Fibroblast of skin of abdomen (primary cell): ENCODE measurements around the gene FGF14.
"Not testable (repeated sequence)": the region's sequence is repeated elsewhere in the genome, so short reads cannot be mapped to it uniquely, and the experiment has no call there.

ENCODE experiments used
- DNase-seq: peaks from one replicate; pipeline ENCODE4 v3.0.0-alpha.2; 2013

Gene FGF14

DNA sequence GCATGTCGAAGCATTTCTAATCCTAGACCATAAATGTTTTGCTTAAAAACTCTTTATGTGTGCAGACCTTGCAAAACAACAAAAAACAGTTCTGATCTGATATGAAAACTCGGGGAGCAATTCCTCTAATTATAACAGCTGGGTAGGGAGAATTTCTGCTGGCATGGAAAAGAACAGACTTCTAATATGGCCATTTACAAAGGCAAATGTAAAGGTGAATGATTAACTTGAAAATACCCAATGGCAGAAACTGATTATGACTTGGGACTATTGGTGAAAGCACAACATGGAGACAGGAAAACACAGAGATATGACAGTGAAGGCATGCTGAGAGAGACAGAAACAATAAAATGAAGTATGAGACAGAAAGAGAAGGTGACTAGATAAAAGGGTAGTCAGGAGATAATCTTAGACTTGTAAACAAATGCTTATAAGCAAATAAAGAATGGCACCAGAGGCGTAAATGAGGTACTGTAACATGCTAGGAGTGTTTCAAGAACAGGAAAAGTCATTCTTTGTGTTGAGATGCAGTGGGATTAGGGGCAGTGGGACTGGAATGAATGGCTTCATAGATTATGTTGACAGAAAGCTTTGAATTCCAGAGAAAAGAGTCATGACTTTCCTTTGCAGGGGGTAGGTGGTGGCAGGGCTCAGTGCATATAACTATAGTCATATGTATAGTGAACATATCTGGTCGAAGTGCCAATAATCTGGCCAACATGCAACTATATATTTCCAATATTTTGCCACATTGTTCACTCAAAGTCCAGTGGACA is 556.4 kb downstream of the FGF14 start:
- peak; percentile 68 for DNase-seq

DNA sequence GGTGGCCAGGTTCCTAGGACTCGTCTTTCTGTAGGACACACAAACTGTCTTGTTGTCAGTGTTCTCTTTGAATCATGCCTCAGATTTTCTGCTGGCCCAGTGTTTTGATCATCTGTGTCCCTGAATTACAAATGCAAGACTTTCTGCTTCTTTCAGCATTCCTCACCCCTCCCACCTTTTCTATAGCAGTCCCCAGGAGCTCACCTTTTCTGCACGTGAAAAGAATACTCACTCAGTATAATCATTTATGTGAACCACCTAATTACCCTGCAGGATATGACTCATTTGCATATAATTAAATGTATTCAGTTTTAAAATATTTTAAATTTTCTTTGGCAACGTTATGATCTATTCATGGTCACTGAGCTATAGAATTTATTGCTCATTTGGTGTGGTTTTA is 560.1 kb downstream of the FGF14 start:
- DNase-seq = no peak

DNA sequence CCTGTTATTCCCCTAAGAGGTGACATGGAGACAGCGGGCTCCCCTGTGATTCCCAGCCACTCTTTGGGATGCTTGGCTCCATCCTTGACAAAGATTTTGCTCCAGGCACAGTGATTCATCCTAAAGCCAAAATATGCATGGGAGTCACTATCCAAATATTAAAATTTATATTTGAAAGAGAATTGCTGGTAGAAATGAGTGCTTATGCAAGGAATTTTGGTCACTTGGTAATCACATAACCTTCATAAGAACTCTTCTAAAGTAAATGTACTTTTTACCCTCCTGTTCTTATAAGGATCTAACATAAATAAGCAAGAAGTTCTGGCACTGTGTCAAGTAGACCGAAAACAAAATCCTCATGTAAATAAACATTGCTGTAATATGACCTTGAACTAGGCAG is 563.5 kb downstream of the FGF14 start:
- peak; percentile 1 for DNase-seq

DNA sequence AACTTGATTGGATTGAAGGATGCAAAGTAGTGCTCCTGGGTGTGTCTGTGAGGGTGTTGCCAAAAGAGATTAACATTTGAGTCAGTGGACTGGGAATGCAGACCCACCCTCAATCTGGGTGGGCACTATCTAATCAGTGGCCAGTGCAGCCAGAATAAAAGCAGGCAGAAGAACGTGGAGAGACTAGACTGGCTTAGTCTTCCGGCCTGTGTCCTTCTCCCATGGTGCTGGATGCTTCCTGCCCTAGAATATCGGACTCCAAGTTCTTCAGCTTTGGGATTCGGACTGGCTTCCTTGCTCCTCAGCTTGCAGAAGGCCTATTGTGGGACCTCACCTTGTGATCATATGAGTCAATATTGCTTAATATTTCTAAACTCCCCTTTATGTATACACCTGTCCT is 564.1 kb downstream of the FGF14 start:
- DNase-seq = not testable (repeated sequence)

DNA sequence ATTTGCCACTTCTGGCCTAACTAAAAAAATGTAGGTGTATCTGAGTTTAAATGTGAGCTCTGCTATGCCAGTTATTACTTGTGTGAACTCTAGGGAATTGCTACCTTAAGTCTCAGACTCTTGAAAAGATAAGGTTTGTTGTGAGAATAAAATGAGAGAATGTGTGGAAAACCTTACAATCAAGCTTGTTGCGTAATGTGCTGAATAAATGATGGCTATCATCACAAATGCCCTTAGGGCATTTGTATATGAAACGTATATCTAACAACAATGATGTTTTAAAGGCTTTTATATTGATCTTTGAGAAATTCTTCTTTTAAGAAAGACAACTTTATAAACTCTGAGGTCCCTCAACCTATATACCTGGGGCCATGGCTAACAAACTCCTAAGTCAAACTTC is 564.6 kb downstream of the FGF14 start:
- no peak for DNase-seq

DNA sequence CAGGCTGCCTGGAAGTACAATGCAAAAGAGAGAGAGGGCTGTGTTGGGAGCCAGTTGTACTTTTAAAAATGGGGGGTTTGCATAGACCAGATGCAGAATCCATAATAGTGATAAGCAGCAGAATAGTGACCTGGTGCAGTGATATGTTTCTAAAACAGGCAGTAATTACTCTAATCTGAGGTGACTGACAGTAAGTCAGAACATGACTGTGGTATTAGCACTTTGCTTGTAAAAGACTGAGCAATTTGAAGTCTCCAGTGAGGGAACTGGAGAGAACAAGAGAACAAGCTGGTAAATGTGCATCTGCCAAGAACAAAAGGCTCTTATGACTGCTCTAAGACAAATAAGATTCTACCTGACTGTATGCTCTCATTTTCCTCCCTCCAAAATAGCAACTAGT is 565.9 kb downstream of the FGF14 start:
- no peak for DNase-seq

DNA sequence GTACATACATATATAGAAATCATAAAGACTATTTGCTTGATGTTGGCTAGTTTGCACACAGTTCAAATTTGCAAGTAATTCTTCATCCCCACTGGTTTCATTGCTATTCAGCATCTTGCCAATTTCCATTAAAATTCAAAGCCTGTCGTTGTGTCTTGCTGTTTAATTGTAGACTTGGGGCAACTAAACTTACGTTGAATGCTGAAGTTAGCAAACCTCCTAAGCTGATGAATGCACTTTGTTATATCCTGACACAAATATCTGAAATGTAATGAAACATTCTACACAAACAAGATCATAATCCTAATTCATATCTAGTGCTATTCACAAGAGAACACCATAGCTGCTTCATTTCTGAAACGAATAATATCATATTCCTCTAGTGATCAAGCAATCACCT is 568.2 kb downstream of the FGF14 start:
- no peak for DNase-seq

DNA sequence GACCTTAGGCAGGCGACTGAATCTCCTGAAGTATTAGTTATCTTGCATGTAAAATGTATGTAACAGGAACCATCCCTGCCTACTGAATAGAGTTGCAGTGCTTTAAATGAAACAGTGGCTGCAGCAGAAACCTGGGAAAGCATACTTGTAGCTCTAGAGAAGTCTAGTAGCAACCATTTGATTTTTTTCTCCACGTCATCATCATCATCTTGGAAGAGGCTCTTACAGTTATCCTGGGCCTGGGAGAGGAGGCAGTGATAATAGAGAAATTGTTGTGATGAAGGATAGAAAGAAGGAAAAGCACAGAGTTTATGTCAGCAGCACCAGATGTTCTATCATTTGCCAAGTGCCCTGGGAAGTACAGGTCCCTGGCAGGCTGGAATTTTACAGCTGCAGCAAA is 571.8 kb downstream of the FGF14 start:
- DNase-seq = no peak

DNA sequence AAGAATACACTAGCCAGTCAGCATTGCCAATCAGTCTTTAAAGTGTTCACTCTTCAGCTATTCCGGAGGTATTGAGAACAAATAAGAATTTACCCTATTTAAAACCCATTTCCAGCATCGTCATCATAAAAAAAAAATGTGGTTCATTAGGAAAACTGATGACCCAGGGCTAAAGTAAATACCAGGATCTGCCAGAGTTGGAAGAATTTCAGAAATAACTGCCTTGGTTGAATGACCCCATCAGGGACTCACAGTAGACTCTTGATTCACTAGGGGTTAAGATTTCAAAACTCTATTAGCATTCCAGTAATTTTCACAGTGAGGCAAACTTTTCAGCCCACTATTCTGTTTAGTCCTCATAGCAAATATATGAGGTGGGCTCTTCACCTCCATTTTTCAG is 572.4 kb downstream of the FGF14 start:
- DNase-seq = no peak

DNA sequence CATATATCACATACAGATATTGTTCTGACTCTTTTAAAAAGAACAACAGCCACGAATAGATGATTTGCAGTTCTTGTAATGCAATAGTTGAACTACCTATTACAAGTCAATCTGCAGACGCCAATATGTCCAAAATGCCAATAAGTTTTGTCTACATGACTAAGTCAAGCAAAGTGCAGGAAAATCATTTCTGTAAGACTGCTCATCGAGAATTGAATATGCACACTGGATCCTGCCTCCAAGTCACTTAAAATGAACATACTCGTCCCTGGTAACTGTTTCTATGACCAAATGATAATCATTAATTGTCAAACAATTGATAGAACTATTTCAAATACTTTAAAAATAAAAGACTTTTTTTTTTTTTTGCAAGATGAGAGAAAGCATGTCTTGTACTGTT is 573.7 kb downstream of the FGF14 start:
- no peak for DNase-seq

DNA sequence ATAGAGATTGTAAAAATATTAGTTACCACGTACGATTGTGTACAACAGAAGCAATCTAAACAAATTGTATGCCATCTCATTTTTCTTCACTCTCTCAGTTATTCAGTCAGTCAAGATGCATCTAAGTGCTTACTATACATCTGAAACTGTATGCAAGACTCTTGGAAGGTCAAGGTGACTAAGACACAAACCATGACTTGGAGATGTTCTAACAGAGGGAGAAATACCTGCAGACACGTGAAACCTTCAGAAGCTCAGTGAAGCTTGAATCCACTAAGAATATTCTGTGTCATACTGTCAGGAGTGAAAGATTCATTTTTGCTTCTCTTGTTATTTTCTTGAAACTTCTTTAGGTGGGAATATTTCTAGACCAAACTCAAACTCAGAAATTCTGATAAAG is 584.0 kb downstream of the FGF14 start:
- DNase-seq = no peak

DNA sequence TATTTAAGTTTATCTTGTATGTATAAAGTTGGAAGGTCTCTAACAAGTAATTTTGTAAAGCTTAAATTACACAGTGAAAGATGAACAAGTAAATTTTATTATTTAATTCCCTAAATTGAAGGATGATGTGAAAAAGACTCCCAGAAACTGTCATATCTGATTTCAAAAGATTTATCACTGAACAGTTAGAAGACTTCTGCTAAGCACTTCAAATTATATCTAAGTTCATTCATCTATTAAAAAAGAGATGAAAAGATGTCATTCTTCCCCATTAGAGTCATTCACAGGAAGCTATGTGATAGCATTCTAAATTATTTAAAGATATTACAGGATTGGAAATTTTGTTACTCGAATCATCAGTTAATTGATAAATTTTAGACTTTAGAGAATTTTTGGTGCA is 590.0 kb downstream of the FGF14 start:
- DNase-seq = no peak

DNA sequence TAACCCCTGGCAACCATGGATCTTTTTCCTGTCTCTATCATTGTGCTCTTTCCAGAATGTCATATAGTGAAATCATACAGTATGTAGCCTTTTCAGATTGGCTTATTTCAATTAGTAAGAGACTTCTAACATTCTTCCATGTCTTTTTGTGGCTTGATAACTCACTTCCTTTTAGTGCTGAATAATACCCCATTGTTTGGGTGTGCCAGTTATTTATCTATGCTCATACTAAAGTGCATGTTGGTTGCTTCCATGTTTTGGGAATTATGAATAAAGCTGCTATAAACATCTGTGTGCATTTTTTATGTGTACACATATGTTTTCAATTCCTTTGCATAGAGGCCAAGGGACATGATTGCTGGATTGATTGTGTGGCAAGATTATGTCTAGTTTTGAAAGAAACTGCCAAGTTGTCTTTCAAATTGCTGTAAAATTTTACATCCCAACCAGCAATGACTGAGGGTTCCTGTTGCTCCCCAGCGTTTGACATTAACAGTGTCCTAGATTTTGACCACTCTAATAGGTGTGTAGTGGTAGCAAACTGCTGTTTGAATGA is 590.5 kb downstream of the FGF14 start:
- DNase-seq = no peak

DNA sequence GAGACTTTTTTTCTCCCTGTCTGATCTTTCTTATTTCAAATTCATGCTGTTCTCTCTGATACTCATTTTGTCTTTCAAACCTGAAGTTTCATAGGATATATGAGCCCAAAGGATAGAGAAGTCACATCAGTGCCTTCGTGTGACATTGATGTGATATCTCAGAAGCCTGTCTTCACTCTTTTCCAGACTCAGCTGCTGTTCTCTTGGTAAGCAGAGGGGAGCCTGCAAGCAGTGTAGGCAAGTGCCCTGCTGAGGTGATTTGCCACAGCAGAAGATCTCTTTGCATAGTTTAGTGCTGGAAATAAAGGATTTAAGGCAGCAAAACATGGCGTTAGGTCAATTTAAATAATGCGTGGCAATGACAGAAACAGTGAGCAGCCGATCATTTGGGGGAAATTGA is 602.7 kb downstream of the FGF14 start:
- no peak for DNase-seq

DNA sequence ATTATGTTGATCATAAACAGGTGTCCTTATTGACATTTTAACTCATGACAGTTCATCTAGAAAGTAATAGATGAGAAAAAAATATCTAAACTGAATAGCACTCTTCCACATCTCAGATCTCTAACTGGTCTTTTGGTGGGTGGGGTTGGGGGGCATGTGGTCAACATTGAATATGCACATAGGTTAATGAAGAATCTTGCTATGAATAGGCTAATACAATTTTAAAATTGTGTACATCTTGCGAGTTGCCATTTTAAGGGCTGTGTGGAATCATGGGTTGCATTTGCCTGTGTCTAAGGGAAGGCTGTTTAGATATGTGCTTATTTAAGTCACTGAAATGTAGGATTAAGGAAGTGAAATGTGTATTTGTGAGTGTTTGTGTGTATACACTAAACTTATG is 603.4 kb downstream of the FGF14 start:
- DNase-seq = no peak

DNA sequence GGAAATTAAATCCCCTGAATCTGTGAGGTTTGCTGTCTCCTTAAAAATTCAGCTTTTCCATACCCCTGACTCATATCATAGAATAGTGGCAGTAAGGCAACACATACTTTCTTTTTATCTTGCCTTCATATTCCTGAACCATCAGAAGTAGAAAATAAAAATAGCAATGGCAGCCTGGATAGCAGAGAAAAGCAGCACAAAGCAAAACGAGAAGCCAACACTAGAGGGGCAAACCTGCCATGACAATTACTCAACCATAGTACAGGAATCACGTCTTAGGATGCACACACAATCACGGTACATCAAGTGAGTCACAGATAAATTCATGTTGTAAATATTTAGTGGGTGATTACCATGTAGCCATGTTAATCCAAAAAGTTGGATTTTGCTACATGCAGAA is 606.4 kb downstream of the FGF14 start:
- DNase-seq = no peak

DNA sequence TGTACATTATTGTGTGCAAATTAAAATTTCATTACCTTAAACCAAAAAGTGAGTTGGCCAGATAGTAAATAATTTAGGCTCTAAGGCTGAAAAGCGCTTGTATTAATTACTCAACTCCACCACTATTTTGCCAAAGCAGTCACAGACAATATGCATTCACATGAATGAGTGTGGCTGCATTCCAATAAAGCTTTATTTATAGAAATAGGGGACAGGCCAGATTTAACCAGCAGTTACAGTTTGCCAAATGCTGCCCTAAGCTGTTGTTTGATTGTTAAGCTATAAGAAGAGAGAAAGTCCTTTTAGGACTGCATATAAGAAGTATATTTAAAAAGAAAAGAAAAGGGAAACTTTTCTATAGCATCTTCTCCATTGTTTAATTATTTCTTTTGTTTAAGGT is 606.8 kb downstream of the FGF14 start:
- no peak for DNase-seq

DNA sequence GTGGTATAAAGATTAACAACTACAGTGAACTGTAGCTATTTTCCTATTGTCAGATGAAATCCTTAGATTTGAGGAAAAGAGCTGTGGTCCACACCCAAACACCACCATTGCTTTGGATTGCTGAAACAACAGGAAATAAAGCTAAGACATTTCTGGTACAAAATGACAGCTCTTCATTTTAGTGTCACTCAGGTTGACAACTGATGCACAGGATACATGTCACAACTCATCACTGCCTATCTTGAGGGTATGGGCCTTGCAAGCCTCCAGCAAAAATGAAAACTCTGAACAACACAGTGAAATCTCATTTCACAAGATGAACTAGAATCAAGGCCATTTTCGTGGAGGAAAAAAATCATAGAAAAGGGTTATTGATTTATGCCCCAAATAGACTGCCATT is 609.7 kb downstream of the FGF14 start:
- no peak for DNase-seq

DNA sequence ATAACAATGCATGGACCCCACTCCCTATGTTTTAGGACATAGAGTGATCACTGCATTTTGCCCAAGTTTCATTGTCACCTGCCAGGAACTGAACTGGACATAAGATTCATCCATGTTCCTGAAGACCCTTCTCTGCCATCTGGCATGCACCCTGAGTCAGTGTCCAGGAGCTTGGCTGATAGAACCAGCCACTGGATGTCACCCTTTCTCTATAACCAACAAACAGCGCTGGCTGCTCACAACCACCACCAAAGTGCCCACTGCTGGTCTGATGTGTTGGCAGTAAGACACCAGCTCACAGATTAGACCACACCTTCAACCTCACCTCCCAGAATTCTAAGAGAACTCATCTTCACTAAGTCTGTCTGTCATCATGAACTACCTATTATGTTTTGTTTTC is 616.0 kb downstream of the FGF14 start:
- peak; percentile 7 for DNase-seq

DNA sequence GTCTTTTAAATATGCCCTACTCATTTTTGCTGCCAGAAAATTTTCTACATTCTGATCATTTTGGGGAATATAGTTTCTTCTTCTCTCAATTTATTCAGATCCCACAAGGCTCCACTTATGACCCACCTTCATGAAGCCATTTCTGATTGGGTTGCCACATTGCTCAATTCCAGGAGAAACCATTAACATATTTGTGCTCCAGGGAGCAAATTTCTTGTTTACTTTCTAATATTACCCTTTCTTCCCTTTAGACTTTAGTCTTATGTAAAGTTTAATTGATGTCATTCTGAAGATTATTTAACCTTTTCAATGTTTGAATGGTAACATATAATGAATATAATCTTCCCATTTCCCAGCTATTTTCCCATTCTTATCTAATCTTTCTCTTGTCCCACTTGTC is 617.5 kb downstream of the FGF14 start:
- DNase-seq = no peak

DNA sequence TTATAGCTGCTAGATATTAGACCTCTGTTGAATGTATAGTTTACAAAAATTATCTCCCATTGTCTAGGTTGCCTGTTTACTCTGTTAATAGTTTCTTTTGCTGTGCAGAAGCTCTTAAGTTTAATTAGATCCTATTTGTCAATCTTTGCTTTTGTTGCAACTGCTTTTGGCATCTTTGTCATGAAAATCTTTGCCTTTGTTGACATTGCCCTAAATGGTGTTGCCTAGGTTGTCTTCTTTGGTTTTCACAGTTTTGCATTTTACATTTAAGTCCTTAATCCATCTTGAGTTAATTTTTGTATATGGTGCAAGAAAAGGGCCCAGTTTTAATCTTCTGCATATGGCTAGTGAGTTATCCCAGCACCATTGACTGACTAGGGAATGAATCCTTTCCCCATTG is 618.3 kb downstream of the FGF14 start:
- DNase-seq = no peak

DNA sequence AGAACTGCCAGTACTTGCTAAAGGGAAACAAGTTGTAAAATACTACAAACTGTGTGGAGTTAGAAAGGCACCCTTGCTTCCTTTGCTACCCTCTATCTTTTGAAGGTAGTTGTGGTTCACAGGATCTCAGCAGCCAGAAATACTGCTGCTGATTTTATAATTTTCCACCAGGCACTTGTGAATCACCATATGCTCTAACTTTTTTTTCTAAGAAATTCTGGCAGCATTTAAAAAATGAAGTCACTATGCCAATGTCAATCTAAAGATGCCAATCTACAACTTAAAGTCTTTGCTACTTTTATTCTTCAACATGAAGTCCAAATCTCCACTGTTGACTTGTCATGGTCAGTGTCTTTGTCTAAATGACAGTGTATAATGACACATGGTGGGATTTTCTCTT is 621.6 kb downstream of the FGF14 start:
- DNase-seq = no peak

DNA sequence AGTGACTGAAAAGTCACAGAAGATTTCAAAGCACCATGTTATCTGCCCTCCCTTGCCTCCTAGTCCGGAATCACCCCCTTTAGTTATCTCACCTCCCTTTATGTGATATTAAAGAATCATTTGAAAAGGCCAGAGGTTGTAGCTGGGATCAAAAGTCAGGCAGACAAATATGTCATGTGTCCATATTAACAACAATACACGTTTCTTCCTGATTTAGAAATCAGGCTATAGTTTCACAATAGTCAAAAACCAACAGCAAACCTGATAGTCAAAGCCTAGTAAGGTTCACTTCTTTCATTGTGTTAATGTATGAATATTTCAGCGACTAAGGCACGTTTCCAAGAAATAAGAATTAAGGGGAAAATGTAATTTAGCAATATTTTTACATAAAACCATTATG is 622.7 kb downstream of the FGF14 start:
- no peak for DNase-seq

DNA sequence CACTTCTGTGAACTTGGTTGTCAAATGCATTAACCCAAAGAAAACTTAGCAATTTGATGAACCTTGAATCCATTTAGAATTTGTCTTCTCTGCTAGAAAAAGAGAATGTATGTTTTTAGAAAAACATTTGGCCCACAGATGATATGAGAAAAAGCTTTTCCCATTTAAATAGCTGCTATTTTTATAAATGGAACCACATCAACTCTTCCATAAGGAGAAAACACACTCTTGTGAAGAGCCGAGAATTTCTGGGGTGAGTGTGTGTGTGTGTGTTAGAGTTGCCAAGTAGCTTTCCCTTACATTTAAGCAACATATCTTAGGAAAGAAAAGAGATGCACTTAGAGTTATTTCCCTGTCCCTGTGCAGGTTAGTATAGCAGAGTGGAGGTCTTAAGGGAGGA is 626.6 kb downstream of the FGF14 start:
- DNase-seq = no peak

DNA sequence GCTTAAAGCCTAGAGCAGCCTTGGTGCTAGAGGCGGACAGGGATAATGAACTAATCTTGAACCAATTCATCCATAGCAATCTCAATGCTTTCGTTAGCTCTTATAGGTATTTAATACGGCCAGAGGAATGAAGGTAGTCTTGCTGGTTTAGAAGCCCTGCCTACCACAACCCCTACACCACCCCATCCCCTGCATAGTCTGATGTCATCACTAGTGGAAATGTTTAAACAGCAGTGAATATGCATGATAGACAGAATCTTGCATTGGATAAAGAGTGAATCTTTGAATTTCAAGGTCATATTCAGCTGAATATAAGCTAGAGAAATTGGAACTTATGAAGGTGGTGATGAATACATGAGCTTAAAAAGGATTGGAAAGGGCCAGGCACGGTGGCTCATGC is 627.5 kb downstream of the FGF14 start:
- DNase-seq = no peak
